Frontal cortex (tissue), 4 donors: ENCODE results near the gene CCL7. TPM values are rescaled to one million over a fixed set of nuclear protein-coding genes. Genes with fewer than 3 reads are reported as not detected.

Experiments
- DNase-seq, 2 donors: peaks; one replicate each; pipeline ENCODE4 v3.0.0; 2012; ENCODE audit warnings: low spot score in 2 of 2
- FAIRE-seq: peaks from 2 replicates; lab custom pipeline; 2012; peaks lifted over from hg19 to GRCh38; lab: Jason Lieb, UNC
- total RNA-seq: library from RNA; depleted of rRNA; stranded (reverse); fragments of >200 nt; gene quantifications from one replicate; pipeline ENCODE4 v1.2.3, GENCODE V29; 2014
- donor health status: control.
- donor health status: control.
- donor health status: control.

Gene CCL7
- total RNA-seq, 1 donor from 2014 or later, result not detected

DNA sequence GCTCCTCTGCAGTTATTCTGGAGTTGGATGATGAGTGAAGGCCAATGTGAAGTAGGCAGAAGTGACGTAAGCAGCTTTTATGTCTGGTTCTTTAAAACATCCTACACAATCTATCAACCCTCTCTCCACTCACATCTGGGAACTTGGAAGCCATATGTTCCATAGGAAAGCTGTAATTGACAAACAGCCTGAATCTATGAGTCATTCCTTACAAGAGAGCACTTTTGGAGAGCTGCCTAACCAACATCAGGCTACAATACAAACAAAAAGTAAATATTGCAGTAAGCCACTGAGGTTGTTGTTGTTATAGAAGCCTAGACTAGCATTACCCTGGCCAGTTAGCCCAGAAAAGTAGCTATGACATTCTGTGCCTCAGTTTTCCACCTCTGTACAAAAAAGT, 5.9 kb downstream of the CCL7 start:
- no peak for DNase-seq
- FAIRE-seq, result no peak

DNA sequence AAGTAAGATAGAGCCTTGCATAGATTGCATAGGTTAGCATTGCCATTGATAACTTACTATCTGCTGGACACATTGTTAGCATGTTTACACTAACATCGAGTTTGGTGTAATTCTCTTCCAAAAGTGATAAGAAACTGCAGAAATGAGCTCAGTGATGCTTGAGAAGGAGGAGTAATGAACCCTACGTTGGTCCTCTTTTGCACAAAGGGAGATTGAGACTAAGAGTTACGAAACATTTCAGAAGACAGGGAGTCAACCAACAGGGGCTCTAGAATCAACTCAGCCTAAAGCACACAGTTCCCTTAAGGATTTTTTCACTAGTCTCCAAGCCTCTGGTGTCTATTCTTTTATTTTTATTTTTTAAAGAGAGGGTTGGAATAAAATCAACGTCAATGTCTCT, 6.8 kb downstream of the CCL7 start:
- DNase-seq (no peak), FAIRE-seq (no peak)

DNA sequence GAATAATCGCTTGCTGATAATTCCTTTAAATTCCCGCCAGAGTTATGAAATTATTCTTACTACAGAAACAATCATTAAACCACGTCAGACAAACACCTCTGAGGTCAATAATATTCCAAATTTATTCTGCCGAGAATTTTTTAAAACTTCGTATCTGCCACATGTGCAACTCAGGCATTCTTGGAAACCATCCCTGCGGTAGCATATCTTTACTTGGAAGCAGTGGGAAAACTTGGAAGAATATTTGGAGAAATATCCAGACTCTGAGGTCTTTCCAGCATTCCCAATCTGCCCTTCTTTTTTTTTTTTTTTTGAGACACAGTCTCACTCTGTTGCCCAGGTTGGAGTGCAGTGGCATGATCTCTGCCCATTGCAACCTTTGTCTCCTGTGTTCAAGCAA, 13.6 kb downstream of the CCL7 start:
- DNase-seq (no peak), FAIRE-seq (no peak)

DNA sequence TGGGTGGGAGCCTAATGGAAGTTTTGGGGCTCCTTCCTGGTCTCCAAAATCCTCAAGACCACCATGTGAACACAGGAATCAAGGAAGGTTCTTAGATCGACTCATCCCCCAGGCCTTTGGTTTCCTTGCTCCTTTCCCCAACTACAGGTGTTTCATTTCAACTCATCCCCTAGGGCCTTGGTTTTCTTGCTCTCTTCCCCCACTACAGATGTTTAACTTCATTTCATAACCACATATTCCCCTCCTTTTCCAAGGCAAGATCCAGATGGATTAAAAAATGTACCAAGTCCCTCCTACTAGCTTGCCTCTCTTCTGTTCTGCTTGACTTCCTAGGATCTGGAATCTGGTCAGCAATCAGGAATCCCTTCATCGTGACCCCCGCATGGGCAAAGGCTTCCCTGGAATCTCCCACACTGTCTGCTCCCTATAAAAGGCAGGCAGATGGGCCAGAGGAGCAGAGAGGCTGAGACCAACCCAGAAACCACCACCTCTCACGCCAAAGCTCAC, 15.3 kb downstream of the CCL7 start, which contains the start of gene CCL11:
TSS of gene CCL11 (plus strand) at position 457 of the 507 bp plus-strand sequence. CDS start 67 bp downstream, outside the sequence.
- DNase-seq, result no peak

DNA sequence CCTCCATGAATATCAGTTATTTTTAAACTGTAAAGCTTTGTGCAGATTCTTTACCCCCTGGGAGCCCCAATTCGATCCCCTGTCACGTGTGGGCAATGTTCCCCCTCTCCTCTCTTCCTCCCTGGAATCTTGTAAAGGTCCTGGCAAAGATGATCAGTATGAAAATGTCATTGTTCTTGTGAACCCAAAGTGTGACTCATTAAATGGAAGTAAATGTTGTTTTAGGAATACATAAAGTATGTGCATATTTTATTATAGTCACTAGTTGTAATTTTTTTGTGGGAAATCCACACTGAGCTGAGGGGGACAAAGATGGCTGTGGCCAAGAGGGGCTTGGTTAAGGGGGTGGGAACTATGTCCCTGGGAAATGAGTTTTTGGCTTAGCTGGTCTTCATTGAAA, 17.9 kb downstream of the CCL7 start:
- DNase-seq (no peak), FAIRE-seq (no peak)

More for the DNA sequence above, 15.3 kb downstream of the CCL7 start, which contains the start of gene CCL11:
- no peak for FAIRE-seq

DNA sequence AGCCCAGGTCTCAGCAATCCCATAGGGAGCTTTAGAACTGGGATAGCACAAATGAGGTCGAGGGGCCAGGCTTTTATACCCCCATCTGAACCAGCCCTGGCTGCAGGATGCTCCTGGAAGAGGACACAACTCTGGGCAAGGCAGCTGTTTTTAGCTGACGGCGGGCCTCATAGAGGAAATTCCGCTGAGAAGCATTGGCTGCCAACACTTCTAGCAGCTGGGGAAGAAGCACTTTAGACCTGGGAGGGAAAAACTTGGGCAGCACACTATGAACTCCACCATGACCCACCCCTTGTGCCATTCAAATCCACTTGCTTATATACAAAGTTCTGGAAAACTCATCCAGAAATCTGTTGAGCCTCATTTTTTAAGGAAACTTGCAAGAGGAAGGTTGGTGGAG, 20.6 kb downstream of the CCL7 start:
- DNase-seq (no peak), FAIRE-seq (no peak)

DNA sequence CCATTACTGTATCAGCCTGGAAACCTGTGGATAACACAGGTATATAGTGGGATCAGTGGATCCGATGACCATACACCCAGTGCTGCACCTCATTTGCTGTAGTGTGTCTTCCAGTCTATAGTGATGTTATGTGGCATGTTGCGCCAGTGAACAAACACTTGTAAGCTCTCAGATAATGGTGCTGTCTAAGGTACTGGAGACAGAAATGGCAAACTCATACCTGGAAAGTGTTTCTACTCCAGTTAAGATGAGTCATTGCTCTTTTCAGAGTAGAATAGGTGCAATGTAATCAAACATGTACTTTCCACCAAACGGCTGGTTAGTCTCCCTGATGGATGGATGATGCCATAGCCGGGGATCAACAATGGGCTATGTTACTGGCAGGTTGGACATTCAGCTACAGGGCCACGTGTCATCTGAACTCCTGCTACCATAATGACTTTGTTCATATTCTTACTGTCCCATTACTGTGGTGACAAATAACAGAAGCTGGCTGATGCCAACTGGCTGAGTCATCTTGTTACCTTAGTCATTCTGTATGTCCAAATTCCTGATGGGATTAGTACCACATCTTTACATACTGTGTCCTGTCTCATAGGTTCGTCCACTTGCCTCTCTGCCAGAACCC, 21.8 kb downstream of the CCL7 start:
- no peak for DNase-seq
- FAIRE-seq, result no peak

DNA sequence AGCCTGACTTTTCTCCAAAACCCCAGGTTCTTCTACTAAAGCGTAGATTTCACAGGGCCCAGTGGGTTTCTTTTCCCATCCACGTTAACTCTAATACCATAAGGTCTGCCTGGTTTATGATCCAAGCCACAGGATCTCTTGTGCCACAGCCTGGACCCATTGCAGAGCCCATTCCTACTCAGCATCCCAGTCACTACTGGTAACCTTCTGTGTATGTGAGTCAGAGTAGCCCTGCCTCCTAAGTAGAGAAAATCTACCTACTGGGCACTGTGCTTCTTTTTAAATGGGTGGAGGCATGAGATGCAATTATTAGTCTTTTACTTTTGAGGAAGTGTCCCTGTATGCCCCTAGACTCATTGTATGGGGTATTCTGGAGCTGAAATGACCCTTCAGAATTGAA, 29.0 kb downstream of the CCL7 start:
- no peak for FAIRE-seq
- DNase-seq, result no peak

DNA sequence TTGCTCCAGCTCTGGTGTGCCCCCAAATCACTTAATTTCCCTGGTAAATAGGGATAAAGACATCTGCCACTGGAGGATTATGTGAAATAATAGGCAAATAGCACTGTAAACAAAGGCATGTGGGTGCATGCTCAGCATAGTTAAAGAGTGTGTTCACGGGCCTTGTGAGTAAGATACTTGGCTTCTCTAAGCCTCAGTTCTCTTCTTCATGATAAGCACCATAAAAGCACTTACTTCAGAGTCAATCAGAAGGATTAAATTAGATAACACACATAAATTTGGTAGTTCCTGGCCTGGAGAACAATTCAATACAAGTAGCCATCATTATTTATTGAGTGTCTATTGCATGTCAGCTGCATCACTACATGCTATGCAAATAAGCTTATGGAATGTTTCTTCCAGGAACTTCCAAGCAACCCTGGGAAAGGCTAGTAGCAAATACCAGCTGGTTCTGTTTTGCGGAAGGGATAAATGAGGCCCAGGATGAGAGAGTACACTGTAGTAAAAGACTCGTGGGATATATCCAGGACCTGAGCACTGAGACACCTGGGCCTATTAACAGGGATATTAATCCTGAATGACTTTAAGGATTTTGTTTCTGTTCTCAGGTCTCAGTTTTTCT, 30.0 kb downstream of the CCL7 start:
- FAIRE-seq (no peak), DNase-seq (no peak)

DNA sequence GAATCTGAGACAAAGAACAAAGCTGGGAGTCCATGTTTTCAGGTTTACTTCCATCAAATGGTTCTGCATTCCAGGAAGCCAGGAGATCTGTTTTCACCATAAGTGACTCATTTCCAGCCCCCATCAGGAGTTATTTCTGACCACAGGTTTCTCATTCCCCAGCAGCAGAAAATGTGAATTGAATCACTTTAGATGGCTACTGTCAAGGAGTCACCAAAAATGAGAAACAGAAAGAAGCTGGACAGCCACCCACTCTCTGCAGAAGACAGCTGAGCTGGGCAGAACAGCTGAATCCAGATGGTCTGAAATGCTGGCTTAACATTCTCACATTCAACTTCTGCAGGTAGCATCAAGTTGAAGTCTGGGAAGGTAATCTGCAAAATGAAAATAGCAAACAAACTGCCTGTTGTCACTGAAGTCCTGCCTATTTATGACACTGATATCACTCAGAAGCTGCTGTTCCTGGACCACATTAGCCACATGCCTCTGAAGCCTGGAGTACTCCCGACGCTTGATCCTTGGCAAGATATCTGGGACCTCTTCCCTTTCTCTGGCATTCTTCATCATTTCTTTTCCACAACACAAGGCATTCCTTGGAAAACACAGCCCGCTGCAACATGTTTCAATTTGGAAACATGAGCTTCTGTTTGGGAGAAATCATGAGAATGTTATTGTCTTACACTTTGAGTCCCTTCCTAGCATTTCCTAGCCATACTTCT, 30.8 kb downstream of the CCL7 start:
- FAIRE-seq (no peak), DNase-seq (no peak)

DNA sequence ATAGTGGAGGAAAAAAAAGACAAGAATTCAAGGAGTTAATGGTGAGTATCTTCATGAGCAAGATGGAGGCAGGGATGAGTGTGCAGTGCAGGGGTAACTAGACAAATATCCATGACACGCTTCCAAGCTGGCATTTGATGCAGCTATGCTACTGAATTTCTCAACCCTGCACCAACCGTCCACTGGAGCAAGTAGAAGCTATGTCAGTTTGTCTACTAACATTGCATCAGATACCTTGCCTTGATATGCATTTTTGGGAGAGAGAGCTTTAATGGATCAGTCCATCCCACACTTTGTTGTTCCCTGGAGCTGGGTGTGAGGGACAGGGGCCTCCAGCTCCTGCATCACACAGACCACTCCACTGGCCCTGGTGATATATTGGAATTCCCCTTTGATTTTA, 32.0 kb downstream of the CCL7 start:
- FAIRE-seq (no peak), DNase-seq (no peak)

DNA sequence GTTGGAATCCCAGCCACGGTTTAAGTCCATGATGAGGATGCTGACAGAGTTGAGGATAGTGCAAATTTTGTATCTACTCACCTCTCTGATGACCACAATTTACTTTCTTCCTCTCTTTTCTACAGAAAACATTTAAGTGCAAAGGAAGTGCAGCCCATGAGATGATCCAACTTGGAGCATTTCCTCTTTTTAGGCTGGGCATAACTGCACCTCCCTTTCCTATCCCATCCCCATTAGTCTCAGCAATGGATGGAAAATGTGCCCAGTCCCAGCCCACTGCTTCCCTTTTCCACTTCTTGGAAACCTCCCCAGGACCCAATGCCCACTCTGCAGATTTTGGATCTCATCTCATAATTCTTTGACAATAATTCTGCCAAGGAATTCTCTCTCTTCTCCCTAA, 32.6 kb downstream of the CCL7 start:
- FAIRE-seq, result no peak
- no peak for DNase-seq

DNA sequence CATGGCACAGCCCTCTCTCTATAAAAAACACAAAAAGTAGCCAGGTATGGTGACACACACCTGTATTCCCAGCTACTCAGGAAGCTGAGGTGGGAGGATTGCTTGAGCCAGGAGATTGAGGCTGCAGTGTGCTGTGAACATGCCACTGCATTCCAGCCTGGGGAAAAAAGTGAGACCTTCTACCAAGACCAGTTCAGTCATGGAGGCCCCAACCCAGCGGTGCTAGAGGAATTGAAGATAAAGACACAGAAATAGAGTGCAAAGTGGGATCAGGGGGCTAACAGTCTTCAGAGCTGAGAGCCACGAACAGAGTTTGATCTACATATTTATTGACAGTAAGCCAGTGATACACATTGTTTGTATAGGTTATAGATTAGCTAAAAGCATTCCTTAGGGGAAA, 33.6 kb downstream of the CCL7 start:
- no peak for DNase-seq
- FAIRE-seq, result no peak

DNA sequence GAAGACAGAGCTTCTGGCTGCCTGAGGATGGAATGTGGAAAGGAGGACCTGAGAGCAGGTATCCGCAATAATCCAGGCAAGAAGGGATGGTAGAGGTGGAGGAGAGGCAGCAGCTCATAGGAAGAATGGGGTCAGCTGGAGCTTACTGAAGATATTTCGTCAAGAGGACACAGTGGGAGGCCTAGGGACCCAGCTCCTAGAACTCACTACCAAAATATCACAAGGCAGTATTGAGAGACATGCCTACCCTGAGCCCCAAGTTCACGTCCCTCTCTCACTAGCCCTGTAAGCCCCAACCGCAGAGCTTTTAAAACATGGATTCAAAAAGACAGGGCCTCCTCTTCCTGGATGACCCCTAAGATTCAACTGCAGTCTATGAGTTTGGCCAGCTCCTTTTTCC, 35.0 kb downstream of the CCL7 start:
- DNase-seq (no peak), FAIRE-seq (no peak)

DNA sequence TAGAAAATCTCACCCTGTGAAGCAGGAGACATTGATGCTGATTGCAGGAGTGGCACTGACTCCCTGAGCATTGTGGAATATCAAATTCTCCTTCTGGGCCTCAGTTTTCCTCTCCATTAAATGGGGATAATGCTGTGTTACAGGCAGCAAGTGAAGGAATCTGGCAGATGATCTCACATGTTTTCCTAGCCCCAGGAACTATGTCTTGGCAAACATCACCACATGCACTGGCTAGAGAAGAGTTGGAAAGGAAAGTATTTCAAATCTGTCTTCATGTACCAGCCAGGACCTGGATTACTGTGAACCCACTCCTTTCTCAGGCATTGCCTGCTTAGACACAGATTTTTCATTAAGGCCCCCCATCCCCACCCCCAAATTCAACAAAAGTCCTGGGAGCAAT, 35.6 kb downstream of the CCL7 start:
- DNase-seq (no peak), FAIRE-seq (no peak)

DNA sequence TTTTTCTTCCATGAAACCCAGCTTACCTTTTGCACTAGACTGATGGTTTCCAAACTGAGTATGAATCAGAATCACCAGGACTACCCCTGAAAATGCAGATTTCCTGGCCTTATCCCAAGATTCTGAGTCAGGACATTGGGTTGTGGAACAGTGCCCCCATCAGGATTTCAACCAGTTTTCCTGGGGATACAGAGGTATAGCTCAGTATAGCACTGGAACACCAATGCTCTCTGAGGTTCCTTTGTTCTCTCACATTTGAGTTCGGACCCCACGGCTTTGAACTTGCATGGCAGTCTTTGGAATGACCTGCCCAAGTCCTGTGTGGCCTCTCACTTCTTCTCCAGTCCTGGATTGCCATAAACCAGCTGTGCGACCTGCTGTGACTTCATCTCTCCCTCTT, 36.4 kb downstream of the CCL7 start:
- FAIRE-seq (no peak), DNase-seq (peak in 1 of 2 donors; percentile 33)

DNA sequence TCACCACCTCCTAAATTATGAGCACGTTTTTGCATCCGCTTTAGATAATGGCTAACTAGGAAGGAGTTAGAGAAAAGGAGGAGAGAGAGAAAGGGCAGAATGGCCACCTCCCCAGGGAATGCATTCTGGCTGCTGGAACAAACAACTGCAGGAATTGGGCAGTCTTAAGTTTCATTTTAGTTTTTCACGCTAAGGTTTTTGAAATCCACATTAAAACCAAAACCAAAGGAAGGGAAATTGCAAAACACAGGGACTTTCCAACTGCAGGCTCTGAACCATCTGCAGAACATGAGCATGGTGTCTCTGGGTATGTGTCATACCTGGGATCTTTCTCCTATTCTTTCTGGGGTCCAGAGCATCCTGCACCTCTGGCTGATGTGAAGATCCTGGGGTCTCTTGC, 37.1 kb downstream of the CCL7 start:
- DNase-seq, result no peak
- no peak for FAIRE-seq

DNA sequence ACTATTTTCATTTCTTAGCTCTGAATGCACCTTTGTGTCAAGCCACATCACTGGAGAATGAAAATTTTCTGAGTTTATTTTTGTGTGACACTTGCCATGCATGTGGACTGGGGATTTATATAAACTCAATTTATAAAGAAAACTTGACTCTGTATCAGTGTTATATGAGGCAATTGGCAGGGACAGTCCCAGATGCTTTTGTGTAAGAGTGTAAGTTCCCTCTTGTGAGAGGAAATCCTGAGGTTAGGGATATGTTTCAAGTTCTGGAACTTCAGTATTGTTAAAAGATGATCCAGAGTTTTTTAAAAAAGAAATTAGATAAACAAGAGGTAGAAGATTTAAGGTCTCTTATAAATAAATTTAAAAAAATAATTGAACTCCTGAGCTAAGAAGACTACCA, 38.4 kb downstream of the CCL7 start:
- no peak for DNase-seq
- FAIRE-seq, result no peak

DNA sequence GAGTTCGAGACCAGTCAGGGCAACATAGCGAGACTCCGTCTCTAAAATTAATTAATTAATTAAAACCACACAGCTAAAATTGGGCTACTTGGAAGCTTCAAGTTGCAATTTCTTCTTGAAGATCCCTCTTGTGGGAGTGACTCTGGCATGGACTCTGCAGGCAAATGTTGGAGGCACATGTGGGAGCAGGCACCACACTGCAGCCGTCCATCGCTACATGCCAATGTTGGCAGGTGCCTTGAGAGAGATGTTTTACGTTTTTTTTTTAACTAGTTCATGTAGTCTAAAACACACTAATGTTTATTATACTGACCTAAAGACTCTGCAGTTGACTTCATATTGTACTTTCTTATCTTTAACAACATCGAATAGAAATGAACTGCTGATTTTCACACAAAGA, 41.3 kb downstream of the CCL7 start:
- FAIRE-seq (no peak), DNase-seq (no peak)

DNA sequence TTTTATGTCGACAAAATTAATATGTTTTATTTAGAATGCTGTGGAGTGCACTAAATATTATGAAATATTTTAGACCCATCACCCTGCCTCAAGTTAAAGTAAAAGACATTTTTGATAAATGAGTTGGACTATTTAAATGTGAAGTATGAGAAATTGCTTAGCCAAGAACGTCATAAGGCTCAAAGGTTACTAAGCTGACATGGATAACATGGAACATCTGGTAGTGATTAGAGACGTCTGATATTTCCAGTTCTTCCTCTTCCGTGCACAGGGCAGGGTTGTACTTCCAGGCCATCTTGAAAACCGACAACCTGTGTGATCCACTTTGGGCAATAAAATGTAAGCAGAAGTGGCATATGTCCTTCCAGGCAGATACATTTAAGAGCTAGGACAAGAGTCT, 42.1 kb downstream of the CCL7 start:
- DNase-seq (no peak), FAIRE-seq (no peak)

DNA sequence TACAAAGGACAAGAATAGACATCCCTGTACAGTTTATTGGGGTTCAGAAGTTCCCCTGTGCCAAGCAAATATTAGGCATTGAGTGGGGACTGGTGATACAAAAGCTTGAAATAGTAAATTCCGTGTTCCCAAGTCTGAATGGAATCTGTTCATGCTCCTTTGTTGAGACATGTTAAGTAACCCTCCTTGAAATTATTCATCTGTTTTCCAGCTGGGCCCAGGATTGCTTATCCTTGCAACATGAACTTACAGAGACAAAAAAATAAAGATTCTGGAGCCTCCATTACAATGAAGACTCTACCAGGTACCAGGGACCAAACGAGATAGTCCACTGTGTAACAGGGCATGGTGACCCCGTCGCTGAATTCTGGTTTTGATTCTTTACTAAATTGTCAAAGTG, 43.1 kb downstream of the CCL7 start:
- FAIRE-seq (no peak), DNase-seq (no peak)
